Superior temporal gyrus (tissue), 1 donor: Measurements from ENCODE around the gene ROBO1.
"Not testable (repeated sequence)": the region's sequence is repeated elsewhere in the genome, so short reads cannot be mapped to it uniquely, and the experiment has no call there.

ENCODE experiments used
- DNase-seq: peaks from one replicate; pipeline ENCODE4 v3.0.0-alpha.2; 2016; ENCODE audit errors: extremely low spot score

ROBO1 gene

DNA sequence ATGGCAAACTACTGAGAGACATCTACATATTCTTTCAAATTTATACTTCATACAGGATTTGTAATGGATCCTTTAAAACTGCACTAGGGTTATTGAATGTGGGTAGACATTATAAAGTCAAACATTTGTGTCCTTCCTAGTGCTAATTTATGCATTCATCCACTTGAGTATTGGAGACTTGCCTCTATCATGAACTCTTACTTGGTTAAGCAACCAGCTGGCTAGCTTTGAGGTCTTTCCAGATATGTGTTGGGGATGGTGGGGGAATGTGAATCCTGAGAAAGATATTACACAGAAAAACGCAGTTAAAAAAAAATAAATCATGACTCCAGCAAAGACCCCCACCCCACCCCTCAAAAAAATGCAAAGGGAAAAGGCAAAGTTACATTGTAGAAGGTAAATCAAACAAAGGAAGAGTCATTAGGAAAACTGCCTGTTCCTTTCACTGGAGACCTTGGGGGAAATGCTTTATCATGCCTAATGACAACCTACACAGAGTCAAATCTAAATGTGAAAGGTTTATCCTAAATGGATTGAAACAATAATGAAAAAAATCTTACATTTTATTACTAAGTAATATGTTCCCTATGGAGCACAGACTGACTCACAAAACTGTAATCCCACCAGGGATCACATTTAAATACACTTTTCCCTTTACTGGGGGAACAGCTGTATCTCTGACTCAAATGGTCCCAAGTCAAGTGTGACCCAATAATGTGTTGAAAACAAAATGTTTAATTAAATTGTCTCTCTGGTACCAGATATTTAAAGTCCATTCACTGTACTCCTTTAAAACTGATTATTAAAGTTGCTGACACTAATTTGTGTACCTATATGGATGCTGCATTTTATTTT is 522.3 kb downstream of the ROBO1 start:
- DNase-seq = no peak

DNA sequence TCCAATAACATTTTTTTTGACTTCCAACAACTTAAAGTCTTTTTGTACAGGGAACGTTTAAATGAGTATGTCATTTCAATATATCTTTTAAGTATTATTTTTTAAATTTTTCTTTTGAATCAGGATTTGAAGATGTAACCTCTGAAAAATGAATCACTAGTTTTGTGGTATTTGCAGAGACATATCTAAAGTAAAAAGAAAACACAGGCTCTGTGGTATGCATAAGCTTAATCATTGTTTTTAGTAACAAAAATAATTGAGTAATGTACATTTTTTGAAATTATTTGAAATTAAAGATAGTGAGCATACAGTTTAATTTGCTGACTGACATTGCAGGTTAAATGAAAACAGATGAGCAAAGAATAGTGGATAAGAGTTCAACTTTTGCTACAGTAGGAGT is 531.3 kb downstream of the ROBO1 start:
- DNase-seq = no peak

DNA sequence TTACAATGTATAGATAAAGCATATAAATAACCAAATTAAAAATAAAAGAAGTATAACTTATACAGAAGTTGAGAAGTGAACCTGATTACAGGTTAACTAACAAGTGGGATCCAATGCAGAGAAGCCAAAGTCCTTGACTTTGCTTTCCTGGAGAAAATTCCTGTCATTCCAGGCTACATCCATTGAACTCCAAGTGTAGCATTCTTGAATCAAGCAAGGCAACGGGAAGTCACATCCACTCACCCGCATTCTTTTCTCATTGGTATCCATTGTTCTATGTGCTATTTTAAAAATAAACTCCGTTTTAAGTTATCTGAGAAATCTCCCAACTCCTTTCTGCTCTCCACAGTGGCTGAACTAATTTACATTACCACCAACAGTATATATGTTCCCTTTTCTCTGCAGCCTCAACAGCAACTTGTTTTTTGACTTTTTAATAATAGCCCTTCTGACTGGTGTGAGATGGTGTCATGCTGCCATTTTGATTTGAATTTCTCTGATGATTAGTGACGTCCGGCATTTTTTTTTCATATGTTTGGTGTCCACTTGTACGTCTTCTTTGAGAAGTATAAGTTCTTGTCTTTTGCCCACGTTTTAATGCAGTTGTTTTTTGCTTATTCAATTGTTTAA is 534.3 kb downstream of the ROBO1 start:
- DNase-seq = no peak

DNA sequence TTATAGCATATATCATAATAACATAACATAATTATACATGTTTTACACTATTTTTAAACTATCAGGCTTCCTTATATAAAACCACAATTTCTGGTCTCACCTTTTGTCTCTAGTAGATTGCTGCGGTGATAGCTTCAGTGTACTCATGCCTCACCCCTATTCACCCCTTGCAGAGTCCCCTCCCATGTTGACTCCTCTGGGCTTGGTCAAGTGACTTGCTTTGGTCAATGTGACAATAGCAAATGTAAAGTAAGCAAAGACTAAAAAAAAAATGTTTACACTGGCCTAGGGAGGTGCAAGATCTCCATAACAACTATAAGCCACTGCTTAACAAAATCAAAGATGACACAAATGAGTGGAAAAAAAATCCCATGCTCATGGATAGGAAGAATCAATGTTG is 537.5 kb downstream of the ROBO1 start:
- DNase-seq = no peak

DNA sequence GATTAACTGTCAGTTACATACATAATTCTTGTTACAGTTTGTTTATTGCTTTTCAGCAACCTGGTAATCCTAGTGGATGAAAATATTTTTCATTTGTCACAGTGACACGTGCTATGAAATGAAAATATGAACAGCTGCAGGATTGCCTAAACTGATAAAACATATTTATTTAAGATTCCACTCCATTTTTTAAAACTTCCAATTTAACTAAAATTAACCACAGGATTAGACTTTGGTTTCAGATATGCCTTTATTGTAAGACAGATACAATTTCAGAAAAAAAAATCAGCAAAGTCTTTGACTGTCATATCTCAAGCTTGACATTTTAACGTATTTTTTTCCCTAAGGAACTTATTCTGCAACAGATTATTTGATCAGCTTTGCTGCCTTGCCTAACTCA is 550.7 kb downstream of the ROBO1 start:
- no peak for DNase-seq

DNA sequence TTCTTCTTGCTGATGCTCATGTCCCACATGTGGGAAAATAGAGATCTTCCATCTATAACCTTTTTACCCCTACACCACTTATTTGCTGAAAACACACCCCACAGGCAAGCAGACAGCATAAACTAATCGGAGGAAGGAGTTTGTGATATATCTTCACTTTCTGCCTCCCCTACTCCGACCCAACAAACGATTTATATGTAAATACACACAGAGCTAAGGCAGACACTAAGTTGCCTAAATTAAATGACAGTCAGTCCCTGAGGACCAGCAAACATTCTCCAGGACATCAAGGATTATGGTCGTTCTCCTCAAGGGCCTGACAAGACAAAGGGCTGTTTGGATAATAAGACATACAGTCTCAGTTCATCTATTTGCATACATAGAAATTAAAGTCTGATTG is 552.5 kb downstream of the ROBO1 start:
- DNase-seq = no peak

DNA sequence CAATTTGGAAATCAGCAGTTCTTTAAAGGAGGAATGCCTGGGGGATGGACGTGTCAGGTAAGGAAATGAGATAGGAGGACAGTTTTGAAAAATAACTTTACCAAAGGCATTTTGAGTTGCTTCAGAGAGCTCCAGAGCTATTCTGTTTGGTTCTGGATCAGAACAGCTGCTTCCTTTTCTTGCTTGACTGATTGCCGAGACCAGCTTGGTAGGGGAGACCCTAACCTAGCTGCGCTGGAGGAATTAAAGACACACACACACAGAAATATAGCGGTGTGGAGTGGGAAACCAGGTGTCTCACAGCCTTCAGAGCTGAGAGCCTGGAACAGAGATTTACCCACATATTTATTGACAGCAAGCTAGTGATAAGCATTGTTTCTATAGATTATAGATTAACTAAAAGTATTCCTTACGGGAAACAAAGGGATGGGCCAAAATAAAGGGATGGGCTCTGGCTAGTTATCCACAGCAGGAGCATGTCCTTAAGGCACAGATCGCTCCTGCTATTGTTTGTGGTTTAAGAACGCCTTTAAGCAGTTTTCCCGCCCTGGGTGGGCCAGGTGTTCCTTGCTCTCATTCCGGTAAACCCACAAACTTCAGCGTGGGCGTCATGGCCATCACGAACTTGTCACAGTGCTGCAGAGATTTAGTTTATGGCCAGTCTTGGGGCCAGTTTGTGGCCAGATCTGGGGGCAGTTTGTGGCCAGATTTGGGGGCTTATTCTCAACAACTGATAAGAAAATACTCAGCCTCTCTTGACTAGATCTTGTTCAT is 556.0 kb downstream of the ROBO1 start:
- no peak for DNase-seq

DNA sequence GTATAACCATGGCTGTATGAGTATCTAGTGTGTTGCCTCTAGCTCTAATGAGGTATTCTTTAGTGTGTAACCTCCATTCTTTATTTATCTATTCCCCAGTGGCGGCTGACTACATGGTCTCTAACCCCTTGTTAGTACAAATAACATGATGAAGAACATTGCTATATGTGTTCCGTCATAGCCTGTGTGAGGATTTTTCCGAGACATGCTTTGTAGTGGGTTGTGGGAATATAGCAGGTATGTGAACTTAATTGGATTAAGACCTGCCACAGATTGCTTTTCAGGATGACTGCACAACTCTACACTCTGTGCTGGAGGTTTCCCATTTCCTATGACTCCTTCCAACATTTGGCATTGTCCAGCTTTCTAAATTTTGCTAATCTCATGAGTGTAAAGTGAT is 563.4 kb downstream of the ROBO1 start:
- DNase-seq = no peak

DNA sequence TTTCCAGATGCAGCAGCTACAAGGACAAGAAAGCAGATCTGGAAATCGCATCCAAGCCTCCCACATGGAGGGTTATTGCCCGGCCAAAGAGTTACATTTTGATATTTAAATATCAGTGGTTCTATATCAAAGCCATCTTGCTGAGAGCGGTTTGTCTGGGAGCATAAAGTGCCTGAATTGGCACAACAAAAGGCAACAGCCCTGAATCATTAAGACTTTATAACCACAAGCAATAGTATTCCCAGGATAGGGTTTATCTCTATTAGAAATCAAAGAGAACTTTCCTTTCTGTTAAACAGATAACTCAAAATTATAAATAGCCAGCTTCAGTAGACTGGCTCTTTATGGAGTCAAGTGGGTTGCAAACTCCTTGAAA is 564.7 kb downstream of the ROBO1 start:
- no peak for DNase-seq

DNA sequence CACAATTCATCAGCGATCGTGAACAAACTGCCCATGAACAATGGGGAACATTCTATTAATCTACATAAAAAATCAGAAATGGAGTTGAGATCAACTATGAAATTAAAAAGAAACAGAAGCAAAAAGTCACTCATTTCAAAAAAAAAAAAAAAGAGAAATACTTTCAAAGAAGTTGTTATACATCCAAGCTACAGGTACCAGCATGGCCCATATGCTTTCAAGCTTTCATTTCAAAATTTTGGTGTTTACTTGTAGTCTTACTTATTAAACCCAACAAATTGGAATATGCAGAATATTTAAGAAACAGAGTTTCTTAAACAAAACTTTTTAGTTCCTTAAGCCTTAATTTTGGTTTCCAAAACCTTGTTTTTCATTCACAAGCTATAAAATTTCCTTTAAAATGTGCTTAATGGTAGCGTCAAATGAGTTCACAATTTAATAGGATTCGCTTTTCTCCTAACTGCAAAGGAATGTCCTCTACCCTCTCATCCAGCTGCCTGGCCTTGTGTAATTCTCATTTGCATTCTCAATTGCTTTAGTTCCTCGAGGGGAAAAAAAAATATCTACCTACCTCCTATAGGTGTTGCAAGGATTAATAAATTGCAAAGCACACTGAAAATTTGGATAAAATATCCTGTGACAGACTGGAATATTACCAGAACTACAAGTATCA is 565.2 kb downstream of the ROBO1 start:
- no peak for DNase-seq

DNA sequence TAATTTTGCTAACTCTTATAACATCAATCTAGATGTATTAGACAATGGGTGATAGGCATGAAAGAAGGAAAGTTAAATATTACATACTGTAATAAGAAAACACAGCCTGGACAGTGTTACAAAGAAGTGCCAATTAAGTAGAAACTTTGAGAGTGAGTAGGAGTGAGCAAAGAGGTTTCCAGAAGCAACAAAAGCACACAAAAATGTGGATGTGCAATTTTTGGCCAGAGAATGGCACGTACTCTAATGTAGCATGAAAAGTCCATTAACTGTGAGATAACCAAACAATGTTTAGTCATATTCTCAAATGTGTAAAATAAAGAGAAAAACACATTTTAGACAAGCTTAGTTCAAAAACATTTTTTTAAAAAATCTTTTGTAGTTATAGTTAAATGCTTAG is 567.3 kb downstream of the ROBO1 start:
- DNase-seq = no peak

DNA sequence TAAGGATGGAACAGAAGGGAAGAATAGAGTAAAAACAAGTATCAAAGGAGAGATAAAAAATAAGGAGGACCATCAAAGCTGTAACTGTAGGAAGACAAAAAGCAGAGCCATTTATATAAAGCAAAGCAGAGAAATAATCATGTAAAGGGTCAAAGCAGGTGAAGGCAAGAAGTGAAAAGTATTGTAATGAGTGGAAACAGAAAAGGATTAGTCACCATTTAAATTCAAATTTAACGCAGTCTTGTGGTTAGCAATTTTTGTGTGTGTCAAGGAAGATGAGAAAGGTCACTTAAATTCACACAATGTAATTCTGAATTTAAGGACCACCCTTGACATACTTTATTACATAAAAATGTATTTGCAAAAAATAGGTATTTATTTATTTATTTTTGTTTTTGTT is 567.8 kb downstream of the ROBO1 start:
- no peak for DNase-seq

DNA sequence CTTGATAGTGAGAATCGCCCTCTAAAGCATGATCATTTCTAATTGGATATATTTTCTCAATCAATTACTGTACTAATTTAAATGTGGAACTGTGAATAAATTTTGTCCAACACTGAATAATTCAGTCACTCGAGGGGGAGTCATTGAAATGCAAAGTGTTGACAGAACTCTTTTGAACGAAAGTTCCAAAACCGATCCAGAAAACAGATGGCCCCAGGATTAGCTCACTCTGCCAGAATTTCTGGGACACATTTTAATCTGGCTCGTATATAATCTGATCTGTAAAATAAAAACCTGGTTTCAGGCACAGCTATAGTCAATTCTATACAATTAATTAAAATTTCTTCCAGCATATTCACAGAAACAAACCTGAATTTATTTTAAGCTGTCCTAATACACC is 580.4 kb downstream of the ROBO1 start:
- DNase-seq = no peak

DNA sequence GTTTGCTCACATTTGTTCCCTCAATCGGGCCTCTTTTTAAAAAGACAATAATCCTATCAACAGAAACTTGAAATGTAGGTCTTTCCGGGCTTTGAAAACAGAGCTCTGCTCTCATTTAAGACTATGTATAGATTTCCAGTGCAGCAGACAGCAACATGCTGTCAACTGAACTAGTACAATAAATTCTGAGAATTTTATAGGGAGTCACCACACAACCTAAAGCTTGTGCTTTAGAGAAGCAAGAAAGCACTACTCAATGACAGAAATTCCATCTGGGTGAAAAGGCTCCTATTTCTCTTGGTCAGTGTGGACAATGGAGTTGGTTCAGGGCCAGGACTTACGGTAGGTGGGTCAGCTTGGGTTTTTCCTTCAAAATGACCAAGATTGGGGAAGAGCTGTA is 583.5 kb downstream of the ROBO1 start:
- DNase-seq = no peak

DNA sequence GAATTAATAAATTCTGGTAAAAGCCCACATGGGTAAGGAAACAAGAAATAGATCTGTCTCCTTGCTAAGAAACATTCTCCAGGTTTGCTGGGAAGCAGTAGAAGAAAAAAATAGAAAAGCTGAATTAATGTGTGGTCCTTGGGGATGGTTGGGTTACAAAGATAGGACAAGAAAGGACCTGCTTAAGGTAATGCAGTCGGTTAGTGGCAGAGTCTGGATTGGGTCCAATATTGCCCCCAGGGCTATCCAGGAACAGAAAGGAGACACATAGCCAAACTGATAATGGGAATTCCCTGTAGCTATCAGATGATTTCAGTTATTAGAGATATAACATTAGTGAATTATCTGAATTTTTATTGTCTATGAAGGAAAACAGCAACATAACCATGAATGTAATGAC is 584.3 kb downstream of the ROBO1 start:
- DNase-seq = no peak

DNA sequence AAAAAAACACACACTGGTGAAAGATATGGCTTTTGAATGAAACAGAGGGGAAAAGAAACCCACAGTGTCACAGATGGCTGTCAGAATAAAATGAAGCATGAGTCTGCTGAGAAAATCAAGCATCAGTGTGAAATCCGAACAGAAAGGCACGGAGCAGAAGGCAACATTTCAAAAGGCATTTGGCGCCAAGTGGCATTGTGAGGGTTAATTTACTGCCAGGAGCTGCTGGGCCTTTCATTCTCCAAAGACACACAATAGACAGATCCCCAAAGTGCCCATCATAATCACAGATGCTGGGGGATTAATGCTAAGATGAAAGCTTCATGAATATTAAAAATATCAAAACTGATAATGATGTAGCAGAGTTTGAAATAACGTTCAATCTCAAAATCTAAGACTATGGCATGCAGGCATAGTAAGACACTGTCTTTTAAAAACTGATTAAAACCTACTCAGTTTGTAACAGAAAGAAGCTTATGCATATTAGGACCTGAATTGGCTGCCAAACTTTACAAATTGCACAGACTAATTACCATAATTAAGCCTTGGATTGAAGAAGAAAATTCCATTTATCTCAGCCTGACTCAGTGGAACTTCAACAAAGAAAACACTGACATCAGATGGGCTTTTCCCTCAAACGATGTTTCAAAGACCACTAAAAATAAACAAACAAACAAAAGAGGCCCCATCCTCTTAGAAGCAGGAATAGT is 589.2 kb downstream of the ROBO1 start:
- no peak for DNase-seq

DNA sequence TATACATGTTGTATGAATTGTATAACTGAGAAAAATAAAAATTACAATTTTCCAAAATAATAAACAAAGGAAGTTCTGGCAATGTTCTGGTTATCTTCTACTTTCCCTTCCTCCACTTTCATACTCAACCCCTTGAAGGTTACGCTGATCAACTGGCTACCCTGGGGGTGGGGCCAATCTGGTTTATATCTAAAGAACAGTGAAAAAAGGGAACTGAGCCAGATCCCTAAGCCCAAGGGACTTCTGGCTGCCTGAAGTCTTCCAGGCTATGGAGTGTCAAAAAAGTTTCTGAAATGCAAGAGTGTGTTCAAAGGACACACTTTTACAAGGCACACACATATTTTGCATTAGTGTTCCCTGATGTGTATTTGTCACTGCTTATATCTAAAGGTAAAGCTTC is 591.9 kb downstream of the ROBO1 start:
- DNase-seq = no peak

DNA sequence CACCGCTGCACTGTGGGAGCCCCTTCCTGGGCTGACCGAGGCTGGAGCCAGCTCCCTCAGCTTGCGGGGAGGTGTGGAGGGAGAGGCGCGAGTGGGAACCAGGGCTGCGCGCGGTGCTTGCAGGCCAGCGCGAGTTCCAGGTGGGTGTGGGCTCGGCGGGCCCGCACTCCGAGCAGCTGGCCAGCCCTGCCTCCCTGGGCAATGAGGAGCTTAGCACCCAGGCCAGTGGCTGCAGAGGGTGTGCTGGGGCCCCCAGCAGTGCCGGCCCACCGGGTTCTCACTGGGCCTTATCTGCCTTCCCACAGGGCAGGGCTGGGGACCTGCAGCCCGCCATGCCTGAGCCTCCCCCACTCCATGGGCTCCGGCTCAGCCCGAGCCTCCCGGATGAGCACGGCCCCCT is 594.5 kb downstream of the ROBO1 start:
- not testable (repeated sequence) for DNase-seq

DNA sequence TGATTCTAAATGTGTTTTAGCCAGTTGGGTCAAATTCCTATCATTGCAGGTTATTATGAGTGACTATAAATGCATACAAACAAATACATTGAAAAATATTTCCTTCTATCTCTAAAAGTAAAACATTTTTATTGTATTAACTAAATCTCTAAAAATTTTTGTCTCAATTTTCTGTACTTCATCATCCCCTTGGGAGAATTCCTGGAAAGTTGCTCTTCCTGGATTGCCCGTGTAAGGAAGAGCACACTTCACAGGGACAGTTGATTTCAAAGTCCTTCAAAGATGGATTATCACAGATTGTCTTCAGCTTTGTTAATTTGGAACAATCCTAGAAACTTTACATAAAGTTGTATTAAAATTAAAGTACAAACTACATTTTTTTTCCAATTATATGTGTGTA is 595.6 kb downstream of the ROBO1 start:
- DNase-seq = no peak

DNA sequence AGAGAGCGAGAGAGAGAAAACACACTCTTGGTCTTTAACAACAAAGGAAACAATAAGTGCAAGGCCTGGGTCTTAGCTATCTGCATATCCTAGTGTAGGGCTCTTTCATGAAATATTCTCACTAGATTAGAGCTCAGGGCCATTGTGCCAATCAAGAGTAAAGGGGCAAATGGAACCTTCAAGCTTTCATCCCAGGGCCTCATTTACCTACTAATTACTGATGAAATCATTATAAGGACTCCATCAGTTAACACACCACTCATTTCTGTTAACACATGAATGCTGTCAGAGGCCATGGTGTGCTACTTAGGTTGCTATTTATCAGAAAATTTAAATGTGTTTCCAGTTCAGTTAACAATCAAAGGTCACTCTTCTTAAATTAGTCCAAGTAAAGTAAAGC is 597.8 kb downstream of the ROBO1 start:
- no peak for DNase-seq

DNA sequence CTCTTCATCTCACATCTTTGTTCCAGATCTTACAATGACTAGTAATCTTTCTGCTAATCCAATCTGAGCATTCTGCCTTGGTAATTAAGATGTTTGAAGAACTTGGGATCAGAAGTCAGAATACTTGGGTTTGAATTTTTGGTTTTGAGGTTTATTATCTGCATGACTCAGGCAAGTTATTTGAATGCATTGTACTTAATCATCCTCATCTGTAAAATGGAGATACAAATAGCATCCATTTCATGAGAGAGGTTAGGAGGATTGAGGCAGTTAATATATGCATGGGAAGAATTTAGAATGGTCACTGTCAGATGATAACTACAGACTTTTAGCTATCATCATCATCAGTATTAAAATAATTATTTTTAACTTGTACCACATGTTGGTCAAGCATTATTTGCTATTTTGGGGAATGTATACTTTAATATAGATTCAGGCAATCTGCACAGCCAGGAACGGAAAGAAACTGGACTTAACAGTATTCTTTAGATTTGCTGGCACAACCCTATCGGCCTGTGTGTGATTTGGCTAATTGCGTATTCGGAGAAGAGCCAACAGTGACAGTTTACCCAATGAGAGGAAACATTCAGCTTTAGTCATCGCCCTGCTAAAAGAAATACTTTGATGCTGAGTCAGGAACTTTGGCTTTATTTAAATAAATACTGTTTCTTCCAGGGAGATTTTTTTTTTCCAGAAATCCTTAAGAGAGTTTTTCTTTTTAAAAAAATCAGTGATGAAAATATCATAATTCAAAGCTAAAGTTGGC is 600.0 kb downstream of the ROBO1 start:
- DNase-seq = no peak
